HG02571 (cell line): ENCODE data around the gene AASDHPPT.
"Not testable (repeated sequence)": the region's sequence is repeated elsewhere in the genome, so short reads cannot be mapped to it uniquely, and the experiment has no call there.

ENCODE experiments used
- ATAC-seq: cut with Tn5 transposase; IDR thresholded peaks from one replicate; pipeline ENCODE4 v1.9.1; 2021; ENCODE audit warnings: mild to moderate bottlenecking, moderate library complexity; ENCODE audit not compliant: unreplicated experiment

The AASDHPPT gene, protein sequence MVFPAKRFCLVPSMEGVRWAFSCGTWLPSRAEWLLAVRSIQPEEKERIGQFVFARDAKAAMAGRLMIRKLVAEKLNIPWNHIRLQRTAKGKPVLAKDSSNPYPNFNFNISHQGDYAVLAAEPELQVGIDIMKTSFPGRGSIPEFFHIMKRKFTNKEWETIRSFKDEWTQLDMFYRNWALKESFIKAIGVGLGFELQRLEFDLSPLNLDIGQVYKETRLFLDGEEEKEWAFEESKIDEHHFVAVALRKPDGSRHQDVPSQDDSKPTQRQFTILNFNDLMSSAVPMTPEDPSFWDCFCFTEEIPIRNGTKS

DNA sequence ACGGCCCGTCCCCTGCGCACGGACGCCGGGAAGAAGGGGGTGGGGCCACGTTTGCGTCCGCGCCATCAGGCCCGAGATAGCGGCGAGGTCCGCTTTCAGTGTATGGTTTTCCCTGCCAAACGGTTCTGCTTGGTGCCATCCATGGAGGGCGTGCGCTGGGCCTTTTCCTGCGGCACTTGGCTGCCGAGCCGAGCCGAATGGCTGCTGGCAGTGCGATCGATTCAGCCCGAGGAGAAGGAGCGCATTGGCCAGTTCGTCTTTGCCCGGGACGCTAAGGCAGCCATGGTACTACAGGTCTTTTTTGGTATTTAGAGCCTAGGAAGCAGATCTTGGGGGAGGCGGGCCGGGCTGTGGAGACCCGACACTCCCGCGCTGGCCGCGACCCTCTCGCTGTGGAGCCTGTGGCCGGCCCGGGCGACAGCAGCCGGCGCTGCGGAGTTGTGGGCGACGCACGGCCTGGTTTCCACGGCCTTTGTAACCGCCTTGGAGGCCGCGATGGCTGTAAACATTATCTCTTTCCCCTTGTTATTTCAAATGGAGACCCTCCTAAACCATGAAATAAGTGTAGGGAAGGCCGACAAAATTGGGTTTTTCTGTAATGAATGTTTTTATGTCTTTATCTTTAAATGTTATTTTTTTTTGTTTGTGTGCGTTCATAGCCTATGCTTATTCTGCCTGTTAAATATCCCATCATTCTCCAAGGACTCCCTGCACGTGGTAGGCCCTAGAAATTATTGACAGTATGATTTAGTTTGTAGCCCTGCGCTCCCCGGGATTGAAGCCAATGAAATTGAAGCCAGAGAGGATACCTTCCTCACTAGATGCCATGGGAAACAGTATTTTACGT lies at the start of gene AASDHPPT:
TSS of gene AASDHPPT (plus strand) at position 54 of the 847 bp plus-strand sequence. CDS start at position 103, 49 bp downstream.
- peak; percentile 23 for ATAC-seq

DNA sequence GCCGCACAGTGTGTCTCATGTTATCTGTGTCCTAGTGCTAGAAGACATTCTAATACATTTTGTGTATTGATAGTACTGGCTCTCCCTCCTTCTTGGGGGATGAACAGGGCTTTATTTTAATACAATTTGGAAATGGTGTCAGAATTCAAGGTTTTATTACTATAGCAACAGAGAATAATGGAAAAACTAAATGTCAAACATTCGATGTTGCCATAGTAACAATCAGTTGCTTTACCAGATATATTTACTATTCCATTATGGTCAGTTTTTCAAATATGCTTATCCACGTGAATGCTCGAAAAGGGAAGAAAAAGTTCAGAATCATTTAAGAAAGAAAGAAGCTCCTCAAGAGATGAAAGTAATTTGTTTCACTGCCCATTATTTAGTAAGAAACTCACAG lies 46.9 kb upstream of the AASDHPPT start:
- ATAC-seq: no peak

DNA sequence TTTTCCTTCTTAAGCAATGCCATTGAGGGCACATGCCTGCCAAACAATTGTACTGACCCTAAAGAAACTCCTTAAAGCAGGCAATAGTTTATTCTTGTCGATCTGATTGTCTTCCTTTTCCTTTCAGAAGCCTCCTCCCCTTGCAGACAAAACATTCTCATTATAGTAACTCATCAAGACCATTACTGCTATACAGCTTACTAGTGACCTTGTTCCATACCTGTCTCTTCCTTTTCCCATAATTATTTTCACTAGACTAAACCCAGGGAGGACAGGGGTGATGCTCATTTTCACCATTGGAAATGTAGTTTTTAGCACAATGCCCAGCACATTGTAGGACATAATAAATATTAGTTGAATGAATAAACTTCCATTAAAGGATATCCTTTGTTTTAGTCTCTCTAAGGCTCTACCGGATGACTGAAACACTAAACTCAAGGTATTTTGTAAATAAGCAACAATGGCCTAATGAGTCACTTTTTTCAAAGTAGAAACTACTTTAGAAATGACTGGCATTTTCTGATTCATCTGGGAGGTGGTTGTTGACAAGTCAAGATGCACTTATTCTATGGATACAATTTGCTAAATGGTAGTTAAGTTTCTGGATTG lies 46.2 kb upstream of the AASDHPPT start:
- peak; percentile 58 for ATAC-seq

DNA sequence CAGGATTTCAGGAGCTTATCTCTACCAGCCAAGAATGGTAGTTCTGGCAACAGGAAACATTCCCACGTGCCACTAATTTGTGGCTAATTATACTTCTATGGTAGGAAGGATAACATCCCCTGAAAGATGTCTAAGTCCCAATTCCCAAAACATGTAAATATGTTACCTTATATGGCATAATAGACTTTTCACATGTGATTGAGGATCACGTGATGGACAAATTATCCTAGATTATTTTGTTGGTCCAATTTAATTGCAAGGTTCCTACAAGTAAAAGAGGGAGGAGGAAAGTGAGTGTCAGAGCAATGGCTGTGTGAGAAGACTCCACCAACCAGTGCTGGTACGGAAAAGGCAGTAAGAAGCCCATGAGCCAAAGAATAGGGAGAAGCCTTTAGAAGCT lies 45.5 kb upstream of the AASDHPPT start:
- ATAC-seq: no peak

DNA sequence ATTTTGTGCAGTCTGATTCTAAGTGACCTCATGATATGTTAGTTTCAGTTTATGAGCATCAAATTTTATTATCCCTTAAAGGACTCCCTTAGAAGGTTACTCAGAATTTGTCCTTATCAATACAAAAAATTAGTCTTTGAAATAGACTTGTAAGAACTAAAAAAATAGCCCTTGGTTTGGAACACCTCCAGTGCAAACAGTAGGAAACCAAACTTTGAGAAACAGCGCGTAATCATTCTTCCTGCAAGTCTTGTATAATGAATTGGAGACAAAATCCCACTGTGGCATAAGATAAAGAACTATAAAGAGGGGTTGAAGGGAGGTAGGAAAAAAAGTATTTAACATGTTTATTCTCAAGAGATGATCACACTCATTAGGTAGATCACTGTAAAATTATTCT lies 44.6 kb upstream of the AASDHPPT start:
- ATAC-seq: no peak

DNA sequence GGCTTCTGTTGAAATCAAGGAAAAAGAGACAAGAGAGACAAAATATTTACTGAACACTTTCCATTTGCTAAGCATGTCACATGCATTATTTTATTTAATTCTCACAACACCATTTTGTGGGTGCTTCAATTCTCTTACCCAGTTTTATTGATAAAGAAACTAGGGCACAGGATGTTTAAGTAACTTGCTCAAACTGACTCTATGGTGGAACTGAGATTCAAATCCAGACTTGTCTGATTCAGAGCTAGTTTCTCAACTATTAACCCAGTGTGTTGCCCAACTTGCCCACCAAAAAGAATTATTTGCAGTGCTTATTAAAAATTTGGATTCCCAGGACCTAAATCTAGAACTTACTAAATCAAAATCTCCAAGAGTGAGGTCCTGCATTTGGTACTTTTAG lies 33.9 kb upstream of the AASDHPPT start:
- ATAC-seq: no peak

DNA sequence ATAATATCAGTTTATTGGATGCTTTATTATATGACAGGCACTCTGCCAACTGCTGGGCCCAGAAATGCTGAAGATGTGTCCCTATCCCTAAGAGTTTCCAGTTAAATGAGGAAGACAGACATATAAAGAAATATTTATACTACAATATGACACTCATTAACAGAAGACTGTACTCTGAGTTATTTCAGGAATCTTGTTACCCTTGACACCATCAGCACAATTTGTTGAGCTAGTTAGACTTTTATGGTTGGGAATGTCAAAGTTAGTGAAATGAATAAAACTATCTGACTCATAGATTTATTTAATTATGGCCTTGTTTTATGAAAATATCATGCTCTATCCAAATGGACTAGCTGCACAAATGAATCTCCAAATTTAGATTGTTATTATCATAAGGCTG lies 29.8 kb upstream of the AASDHPPT start:
- ATAC-seq: no peak

DNA sequence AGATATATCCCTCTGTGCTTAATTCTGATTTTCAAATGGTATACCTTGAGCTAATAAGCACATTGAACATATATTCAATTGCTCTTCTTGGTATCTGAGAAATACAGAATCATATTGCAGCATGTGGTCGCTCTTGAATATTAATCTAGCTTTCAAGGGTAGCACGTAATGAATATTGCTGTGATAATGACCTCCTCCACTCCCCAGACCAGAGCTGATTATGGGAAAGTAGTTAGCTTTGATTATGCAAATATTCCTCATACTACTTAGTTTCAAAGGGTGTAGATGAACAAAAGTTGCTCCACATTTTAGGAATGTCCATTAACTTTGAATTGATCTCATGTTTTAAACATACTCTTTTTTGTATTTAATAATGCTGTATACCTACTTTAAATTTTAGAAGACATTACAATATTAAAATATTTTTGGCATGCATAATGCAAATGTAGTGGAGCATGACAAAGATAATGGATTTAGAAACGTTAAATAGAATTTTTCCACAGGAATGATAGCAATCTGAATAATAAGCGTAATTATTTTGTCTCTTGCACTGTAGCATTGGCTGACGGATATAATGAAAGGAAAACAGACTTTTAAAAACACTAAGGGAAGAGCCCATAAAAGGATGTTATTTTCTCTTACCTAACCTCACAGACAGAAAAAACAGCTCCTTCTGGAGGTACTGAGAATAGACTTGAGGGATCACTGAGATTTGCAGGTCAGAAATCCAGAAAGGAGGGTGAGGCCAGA lies 27.6 kb upstream of the AASDHPPT start:
- no peak for ATAC-seq

DNA sequence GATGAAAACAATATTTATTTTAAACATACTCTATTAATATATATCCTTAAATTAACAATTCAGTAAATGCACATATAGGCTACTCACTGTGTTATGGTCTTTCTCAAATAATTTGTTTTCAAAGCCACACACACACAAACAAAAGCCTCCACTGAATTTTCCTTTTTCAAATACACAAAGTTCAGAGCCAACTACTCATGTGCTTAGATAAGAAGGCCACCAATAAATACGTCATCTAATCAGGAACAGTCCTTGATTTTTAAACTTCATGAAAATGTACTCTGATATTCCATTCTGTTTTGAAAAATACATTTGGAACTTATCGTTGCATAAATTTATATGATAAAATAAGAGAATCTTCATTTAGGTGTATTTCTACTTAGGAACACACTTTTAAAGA lies 26.4 kb upstream of the AASDHPPT start:
- no peak for ATAC-seq

DNA sequence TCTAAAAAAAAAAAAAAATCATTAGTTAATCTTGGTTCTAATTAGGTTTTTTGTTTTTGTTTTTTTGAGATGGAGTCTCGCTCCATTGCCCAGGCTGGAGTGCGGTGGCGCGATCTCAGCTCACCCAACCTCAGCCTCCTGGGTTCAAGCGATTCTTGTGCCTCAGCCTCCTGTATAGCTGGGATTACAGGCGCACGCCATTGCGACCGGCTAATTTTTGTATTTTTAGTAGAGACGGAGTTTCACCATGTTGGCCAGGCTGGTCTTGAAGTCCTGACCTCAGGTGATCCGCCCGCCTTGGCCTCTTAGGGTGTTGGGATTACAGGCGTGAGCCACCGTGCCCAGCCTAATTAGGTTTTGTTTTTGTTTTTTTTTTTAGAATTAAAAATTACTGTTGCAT lies 19.1 kb upstream of the AASDHPPT start:
- not testable (repeated sequence) for ATAC-seq

DNA sequence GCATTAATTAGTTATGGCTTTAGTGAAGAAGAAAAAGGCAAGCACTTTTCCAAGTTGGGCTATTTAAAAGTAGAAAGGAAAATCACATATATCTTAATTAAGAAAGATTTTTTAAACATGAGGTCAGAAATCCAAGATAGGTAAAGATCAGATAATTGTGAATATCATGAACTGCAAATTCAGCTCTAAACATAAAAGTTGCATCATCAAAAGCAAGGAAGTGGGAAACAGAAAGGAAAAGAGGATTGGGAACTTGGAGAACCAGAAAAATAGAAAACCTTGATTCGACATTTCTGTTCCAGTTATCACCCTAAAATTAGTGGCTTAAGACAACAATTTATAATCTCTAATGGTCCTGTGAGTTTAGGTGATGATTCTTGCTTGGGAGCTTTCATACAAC lies 17.8 kb upstream of the AASDHPPT start:
- no peak for ATAC-seq

DNA sequence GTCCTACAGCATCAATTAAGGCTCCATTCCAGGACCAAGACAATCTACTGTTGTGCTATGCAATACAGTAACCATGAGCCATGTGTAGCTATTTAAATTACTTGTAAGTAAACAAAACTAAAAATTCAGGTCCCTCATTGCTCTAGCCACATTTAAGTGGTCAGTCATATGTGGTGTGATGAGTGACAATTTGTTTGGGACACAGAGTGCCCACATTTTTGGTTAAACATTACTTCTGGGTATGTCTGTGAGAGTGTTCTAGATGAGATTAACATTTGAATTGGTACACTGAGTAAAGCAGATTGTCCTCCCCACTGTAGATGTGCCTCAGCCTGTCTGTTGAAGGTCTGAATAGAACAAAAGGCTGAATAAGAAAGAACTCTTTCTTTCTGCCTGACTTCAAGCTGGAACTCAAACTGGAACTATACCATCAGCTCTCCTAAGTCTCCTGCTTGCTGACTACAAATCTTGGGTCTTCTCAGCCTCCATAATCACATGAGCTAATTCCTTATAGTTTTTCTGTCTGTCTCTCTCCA lies 16.1 kb upstream of the AASDHPPT start:
- ATAC-seq: no peak

DNA sequence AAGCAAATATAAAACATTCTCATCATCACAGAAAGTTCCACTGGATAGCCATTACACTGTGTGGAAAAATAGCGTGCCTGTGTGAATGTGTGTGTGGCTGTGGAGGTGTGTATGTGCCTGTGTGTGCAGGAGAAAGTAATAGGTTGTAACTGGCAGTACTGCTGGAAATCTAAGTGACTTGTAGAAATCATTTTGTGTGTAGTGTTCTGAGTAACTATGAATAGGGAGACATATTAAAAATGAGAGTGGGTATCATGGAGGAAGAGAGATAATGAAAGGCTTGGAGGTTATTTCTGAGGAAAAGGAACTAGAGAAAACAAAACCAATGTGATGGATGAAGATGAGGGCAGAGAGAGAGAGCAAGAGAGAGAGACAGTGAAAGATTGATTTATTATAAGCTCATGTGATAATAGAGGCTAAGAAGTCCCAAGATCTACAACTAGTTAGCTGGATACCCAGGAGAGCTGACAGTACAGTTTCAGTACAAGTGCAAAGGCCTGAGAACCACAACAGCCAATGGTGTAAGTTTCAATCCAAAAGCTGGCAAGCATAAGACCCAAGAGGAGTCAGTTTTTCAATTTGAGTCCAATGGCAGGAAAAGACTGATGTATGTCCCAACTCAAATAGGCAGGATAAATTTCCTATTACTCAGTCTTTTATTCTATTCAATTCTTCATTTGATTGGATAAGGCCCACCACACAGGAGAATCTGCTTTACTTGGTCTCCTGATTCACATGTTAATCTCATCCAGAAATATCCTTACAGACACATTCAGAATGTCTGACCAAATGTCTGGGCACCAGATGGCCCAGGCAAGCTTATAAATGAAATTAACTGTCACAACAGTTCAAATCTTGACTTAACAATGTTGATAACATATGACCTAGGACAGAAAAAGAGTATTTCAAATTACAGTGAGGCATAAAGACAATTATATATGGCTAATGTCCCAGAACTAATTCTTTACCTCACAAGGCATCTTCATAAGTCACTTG lies 15.2 kb upstream of the AASDHPPT start:
- ATAC-seq: peak; percentile 48

DNA sequence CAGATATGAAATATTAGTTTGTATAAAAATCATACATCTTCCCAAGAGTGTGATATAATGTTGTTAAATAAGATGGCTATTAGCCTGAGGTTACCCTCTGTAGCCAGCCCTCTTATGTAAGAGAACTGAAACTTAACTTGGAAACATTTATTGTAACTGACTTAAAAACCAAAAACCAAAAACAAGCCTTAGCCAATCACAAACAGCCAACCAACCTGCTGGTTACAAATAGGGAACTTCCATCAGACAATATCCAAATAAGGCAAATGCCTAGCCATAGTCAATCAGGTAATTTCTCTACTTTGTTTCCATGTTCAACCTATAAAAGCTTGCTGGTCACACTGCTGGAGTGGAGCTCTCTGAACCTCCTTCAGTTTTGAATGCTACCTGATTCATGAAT lies 14.5 kb upstream of the AASDHPPT start:
- peak; percentile 56 for ATAC-seq

DNA sequence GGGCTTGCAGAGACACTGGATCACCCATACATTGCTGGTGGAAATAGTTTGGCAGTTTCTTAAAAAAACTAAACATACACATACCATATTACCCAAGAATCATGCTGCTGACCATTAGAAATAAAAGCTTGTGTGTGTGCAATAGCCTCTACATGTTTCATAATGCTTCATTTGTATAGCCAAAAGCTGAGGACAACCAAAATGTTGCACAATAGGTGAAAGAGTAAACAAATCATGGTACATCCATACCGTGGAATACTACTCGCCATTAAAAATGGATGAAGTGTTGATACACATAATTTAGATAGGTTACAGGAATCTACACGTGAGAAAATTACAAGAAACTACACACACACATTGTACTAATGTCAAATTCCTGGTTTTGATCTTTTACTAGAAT lies 6.9 kb upstream of the AASDHPPT start:
- ATAC-seq: no peak

DNA sequence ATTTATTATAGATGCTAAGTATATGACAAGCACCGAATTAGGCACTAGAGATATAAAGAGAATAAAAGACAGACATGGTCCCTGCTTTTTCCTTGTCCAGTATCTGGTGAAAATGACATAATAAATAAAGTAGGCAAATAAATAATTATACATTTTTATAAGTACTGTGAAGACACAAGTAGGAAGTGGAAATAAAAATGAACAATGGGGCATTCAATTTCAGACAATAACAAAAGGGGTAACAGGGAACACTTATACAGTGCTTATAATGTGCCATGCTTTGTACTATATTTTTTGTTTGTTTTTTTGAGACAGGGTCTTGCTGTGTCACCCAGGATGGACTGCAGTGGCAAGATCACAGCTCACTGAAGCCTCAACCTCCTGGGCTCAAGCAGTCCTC lies 4.7 kb upstream of the AASDHPPT start:
- no peak for ATAC-seq

DNA sequence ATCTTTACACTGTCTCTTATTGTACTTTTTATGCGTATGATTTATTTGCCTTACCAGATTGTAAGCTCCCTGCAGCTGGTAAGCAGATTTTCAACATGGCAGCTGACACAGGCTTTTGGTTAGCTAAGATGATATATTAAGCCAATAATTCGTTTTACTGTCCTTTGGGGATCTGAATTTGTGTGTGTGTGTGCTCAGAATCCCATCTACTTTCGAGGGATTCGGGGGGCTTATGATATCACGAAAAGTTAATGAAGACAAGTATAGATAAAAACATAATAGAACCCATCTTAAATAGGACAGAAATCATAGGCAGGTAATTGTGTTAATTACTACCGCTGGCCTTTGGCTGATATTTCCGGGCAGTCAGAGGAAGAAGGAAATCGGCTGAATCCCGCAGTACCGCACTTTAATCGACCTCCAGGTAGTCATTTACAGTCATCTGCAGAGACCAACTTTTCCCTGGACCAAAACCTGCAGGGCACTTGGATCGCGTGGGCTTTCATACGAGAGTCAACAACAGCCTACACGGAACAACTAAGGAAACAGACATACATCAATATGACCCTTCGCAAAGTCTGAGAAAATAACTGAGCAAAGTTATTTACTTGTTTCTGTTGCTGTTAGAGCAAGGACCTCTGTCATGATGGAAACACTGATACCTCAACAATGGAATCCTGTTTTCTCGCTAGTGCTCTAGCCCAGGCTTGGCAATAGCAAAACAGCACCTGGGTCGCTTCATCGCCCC lies 1.1 kb upstream of the AASDHPPT start:
- ATAC-seq: no peak

DNA sequence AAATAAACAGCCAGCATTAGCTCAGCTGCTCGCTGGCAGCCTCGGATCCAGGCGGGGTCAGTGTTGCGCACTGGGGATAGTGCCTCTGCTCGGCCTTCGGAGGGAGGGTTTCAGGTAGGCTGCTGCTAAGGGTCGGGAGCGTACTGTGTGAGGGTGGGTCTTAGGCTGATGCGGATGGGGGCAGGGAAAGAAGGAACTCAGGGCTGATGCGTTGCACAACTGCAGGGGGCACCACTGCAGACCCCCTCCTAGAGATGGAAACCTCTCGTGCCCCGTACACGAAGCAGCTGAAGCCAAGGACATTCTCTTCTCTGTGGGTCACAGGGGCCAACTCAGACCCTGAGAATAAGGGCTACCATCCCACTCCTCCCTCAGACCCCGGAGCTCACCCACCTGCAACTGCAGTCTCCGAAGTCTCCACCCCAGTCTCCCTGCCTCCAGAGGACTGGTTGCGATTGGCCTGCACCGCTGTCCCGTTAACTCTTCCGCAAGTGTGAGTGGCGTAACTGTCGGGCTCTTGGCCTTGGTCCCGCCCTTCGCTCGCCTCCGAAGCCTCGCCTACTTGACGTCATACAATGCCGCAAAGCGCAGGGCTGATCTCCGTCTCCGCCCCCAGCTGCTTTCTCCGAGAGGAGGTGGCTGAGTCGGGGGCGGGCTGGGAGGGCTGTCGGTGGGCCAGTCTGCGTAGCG lies 398 bp upstream of the AASDHPPT start, which contains the start of gene KBTBD3:
TSS of gene KBTBD3 (minus strand) at position 429 of the 690 bp plus-strand sequence. CDS start 18,250 bp downstream, outside the sequence.
- peak; percentile 95 for ATAC-seq
